ENCODE data around the gene CCDC78.

CCDC78 gene

GRCh38 chr16:677316-678190 lies 48.7 kb downstream of the CCDC78 start:
- FAIRE-seq, result no peak

GRCh38 chr16:676913-677312 lies 49.3 kb downstream of the CCDC78 start:
- FAIRE-seq, result no peak

- FAIRE-seq, result no peak
Measured at GRCh38 chr16:676565-676902, 49.7 kb downstream of the CCDC78 start.

- no peak for FAIRE-seq
Measured at GRCh38 chr16:675884-676564, 50.2 kb downstream of the CCDC78 start.

- no peak for FAIRE-seq
Measured at GRCh38 chr16:674968-675883, 51.0 kb downstream of the CCDC78 start, which contains the start of gene RHBDL1. RHBDL1 (plus strand) TSS chr16:675671; CDS start chr16:675791, 120 bp downstream.

- no peak for FAIRE-seq
Measured at GRCh38 chr16:674214-674881, 51.9 kb downstream of the CCDC78 start.

- no peak for FAIRE-seq
Measured at GRCh38 chr16:673399-673991, 52.7 kb downstream of the CCDC78 start.

- FAIRE-seq, result no peak
Measured at GRCh38 chr16:672851-673250, 53.4 kb downstream of the CCDC78 start.

Measured in endometrium (tissue), 2 donors.